Lung (tissue), 12 donors: Measurements from ENCODE around the gene NCSTN. TPM values are rescaled to one million over a fixed set of nuclear protein-coding genes. Genes with fewer than 3 reads are reported as not detected.

Experiments
- ATAC-seq: fragments of 200-7000 bp; cut with Tn5 transposase; one replicate; pipeline ENCODE4 v1.9.1; 2020; ENCODE audit warnings: moderate number of reproducible peaks; ENCODE audit not compliant: insufficient read depth, low FRiP score
- DNase-seq, 3 donors: peaks; one replicate each; pipeline ENCODE4 v3.0.0-alpha.2; 2013 to 2017
- H3K27ac ChIP-seq, 2 donors: one replicate each; pipeline ENCODE4 v1.5.1; 2013; ENCODE audit warnings: mild to moderate bottlenecking in 2 of 2, moderate library complexity in 2 of 2, control low read depth in 1 of 2, inconsistent platforms in 1 of 2, low read depth in 1 of 2, low read length in 1 of 2
- H3K27me3 ChIP-seq, 3 donors: one replicate each; pipeline ENCODE4 v1.5.1; 2013; ENCODE audit warnings: low read length in 2 of 3; ENCODE audit not compliant: control insufficient read depth in 3 of 3, insufficient read depth in 3 of 3
- H3K36me3 ChIP-seq, 4 donors: one replicate each; pipeline ENCODE4 v1.5.1; 2013; ENCODE audit warnings: low read length in 4 of 4, mild to moderate bottlenecking in 1 of 4, moderate library complexity in 1 of 4; ENCODE audit not compliant: control insufficient read depth in 4 of 4, insufficient read depth in 4 of 4
- H3K4me1 ChIP-seq, 5 donors: one replicate each; pipeline ENCODE4 v1.5.1; 2013; ENCODE audit warnings: low read length in 5 of 5, mild to moderate bottlenecking in 2 of 5, moderate library complexity in 1 of 5; ENCODE audit not compliant: control insufficient read depth in 5 of 5, insufficient read depth in 5 of 5
- H3K4me3 ChIP-seq: one replicate; pipeline ENCODE4 v1.5.1; 2013; ENCODE audit warnings: mild to moderate bottlenecking, control low read depth, moderate library complexity
- H3K9ac ChIP-seq, 2 donors: one replicate each; pipeline ENCODE4 v1.5.1; 2013; ENCODE audit warnings: low read length in 2 of 2, control low read depth in 1 of 2; ENCODE audit not compliant: insufficient read depth in 1 of 2
- H3K9me3 ChIP-seq, 4 donors: one replicate each; pipeline ENCODE4 v1.5.1; 2013; ENCODE audit warnings: low read length in 3 of 4, mild to moderate bottlenecking in 1 of 4, moderate library complexity in 1 of 4; ENCODE audit not compliant: control insufficient read depth in 4 of 4, insufficient read depth in 3 of 4
- WGBS, 2 donors: extraction: QIAGEN DNeasy Blood & Tissue Kit; methylation state at CpG; one replicate each; pipeline ENCODE4 v1.1.7; 2013; 5-methylcytosine and 5-hydroxymethylcytosine counted together
- polyA plus RNA-seq, 2 donors: library from polyadenylated mRNA; stranded (reverse); fragments of 200-250 nt; gene quantifications; one replicate each; pipeline ENCODE4 v1.2.1, GENCODE V29; 2013
- total RNA-seq, 2 donors: library from RNA; depleted of rRNA in 1 of 2; stranded (reverse); fragments of >200 nt in 1 of 2; gene quantifications; one replicate each; pipeline ENCODE4 v1.2.1, GENCODE V29; 2014 to 2021
- TF ChIP-seq, protein P1 (sequence below): IDR thresholded peaks from 2 replicates; pipeline ENCODE4 v1.5.1; 2012; ENCODE audit warnings: mild to moderate bottlenecking; ENCODE audit errors: control extremely low read depth, extremely low read depth
- donor health status: control.
- donor health status: control.
- donor health status: Bipolar disorder and iron deficiency.
- donor health status: healthy.
- donor health status: DM: yes; HTN: yes; CAD: no.

The NCSTN gene
- total and polyA plus RNA-seq, 4 donors, result 46.5 to 85.9 (median 77.8) TPM

DNA sequence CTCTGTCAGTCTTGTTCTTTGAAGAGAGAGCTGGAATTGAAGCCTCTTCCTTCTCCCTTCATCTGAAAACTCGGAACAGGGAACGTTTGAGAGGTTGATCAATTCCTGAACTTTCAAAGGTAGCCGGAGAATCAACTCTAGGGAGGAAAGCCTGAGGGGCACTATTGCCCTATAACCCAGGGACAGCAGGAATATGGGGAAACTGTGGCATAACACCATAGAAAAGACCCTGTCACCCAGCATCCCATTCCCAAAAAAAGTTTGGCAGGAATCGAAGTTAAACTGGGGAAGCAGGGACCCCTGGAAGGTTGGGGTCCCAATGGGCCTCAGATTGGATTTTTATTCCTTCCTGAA, 18.6 kb downstream of the NCSTN start:
- 80 to 90% methylated on average over 4 of the region's 4 CpGs for WGBS, 2 donors
- Histone ChIP-seq H3K27ac (no peak overlapping the region), H3K9me3 (peaks cover 0 to 2% (median 0%) of the 10 kb centered on the region in 4 donors), H3K4me1 (no peaks in the 10 kb centered on the region), H3K36me3 (peaks cover 4 to 28% (median 13%) of the 10 kb centered on the region in 4 donors), H3K27me3 (peaks cover 0 to 3% (median 0%) of the 10 kb centered on the region in 3 donors), H3K9ac (no peak overlapping the region), H3K4me3 (no peak overlapping the region)
- TF ChIP-seq, protein P1, sequence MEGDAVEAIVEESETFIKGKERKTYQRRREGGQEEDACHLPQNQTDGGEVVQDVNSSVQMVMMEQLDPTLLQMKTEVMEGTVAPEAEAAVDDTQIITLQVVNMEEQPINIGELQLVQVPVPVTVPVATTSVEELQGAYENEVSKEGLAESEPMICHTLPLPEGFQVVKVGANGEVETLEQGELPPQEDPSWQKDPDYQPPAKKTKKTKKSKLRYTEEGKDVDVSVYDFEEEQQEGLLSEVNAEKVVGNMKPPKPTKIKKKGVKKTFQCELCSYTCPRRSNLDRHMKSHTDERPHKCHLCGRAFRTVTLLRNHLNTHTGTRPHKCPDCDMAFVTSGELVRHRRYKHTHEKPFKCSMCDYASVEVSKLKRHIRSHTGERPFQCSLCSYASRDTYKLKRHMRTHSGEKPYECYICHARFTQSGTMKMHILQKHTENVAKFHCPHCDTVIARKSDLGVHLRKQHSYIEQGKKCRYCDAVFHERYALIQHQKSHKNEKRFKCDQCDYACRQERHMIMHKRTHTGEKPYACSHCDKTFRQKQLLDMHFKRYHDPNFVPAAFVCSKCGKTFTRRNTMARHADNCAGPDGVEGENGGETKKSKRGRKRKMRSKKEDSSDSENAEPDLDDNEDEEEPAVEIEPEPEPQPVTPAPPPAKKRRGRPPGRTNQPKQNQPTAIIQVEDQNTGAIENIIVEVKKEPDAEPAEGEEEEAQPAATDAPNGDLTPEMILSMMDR, result no peak
- ATAC-seq, result no peak
- DNase-seq, result no peak

- WGBS, 2 donors, result 75 to 83% methylated on average over 9 of the region's 9 CpGs
- Histone ChIP-seq H3K9me3 (no peaks in the 10 kb centered on the region), H3K27me3 (peaks cover 0 to 3% (median 0%) of the 10 kb centered on the region in 3 donors), H3K36me3 (peaks cover 4 to 22% (median 12%) of the 10 kb centered on the region in 4 donors), H3K27ac (no peak overlapping the region), H3K4me3 (no peak overlapping the region), H3K4me1 (peaks cover 0 to 1% (median 0%) of the 10 kb centered on the region in 5 donors), H3K9ac (no peak overlapping the region)
- TF ChIP-seq, protein P1, result no peak
- DNase-seq, result no peak
- no peak for ATAC-seq
These were observed 19.2 kb downstream of the NCSTN start for GRCh38 chr1:160362168-160362957.

GRCh38 chr1:160363010-160363409, 19.8 kb downstream of the NCSTN start:
- peaks cover 4 to 16% (median 9%) of the 10 kb centered on the region in 4 donors for H3K36me3 ChIP-seq
- DNase-seq (no peak), ATAC-seq (no peak)
- no peak overlapping the region for H3K27ac ChIP-seq
- H3K4me3 ChIP-seq, result no peak overlapping the region
- H3K27me3 ChIP-seq, result peaks cover 0 to 3% (median 0%) of the 10 kb centered on the region in 3 donors
- 56 to 70% methylated on average over 5 of the region's 5 CpGs for WGBS, 2 donors
- H3K9me3 ChIP-seq, result no peaks in the 10 kb centered on the region
- H3K4me1 ChIP-seq, result peaks cover 0 to 1% (median 0%) of the 10 kb centered on the region in 5 donors
- H3K9ac ChIP-seq, result no peak overlapping the region
- TF ChIP-seq, protein P1, result no peak
